Chondrocyte (in vitro differentiated cells): ENCODE results near the gene HBP1. TPM values are rescaled to one million over a fixed set of nuclear protein-coding genes. Genes with fewer than 3 reads are reported as not detected.

ENCODE experiments used
- DNase-seq: peaks from one replicate; pipeline ENCODE4 v3.0.0; 2021; ENCODE audit warnings: mixed read lengths, low spot score
- H3K27ac Mint-ChIP-seq: one replicate; pipeline ENCODE4 v1.8.0; 2021; ENCODE audit warnings: mild to moderate bottlenecking, moderate library complexity, mixed read lengths; ENCODE audit not compliant: unreplicated experiment
- H3K27me3 Mint-ChIP-seq: 2 replicates; pipeline ENCODE4 v1.8.0; 2021; ENCODE audit warnings: low read depth, mixed read lengths
- H3K36me3 Mint-ChIP-seq: 2 replicates; pipeline ENCODE4 v1.8.0; 2021; ENCODE audit warnings: low read depth, mixed read lengths
- H3K4me1 Mint-ChIP-seq: 2 replicates; pipeline ENCODE4 v1.8.0; 2021; ENCODE audit warnings: low read depth, mild to moderate bottlenecking, mixed read lengths
- H3K4me3 Mint-ChIP-seq: one replicate; pipeline ENCODE4 v1.8.0; 2021; ENCODE audit warnings: mild to moderate bottlenecking, moderate library complexity, mixed read lengths; ENCODE audit not compliant: unreplicated experiment
- H3K9me3 Mint-ChIP-seq: 2 replicates; pipeline ENCODE4 v1.8.0; 2021; ENCODE audit warnings: low read depth, mixed read lengths
- total RNA-seq: library from RNA; stranded (reverse); gene quantifications from 3 replicates; pipeline ENCODE4 v1.2.1, GENCODE V29; 2021
- TF ChIP-seq, protein P1 (sequence below): fragments of 200-600 bp; sonication (generic); IDR thresholded peaks from 2 replicates; pipeline ENCODE4 v1.5.0; 2021; ENCODE audit warnings: antibody characterized with exemption, mild to moderate bottlenecking, moderate library complexity

HBP1 gene
- total RNA-seq, 1 donor from 2014 or later = 51.7 TPM

DNA sequence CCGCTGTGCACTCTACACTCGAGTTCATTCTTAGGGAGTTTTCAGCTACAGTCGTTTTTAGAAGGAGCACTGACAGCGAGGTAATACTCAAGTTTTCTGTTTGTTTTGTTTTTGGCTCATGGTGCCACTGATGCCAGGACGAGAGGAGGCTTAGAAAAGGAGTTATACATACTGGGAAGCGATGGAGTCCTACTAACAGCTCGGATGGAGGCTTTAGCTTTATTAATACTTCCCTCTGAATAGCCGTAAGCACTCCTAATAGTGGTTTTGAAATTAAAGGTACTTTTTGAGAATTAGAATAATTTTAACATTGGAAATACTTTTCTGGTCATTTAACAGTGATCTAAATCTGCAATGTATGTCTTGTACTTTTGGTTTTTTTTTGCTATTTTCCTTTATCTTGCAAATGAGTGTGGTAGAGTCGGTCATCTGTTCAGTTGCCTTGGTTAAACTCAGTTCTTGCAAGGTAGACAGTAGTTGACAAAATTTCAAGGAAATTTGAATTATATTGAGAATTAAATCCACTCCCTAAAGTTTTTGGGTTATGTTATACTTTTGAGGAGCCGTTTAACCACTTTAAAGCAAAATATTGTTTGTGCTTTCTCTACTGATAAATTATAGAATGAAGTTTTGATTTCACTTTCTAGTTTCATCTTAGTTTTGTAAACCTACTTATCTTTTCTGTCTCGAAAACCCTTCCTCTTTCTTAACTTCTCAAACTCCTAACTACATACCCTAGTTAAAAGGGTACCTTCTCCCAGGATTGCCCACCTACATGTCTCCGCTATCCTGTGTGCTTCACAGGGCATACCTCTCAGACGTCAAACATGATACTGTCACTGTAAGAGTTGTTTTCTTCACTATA, 1.5 kb downstream of the HBP1 start:
- no peaks in the 10 kb centered on the region for H3K27me3 Mint-ChIP-seq
- peaks cover 45% of the 10 kb centered on the region for H3K4me1 Mint-ChIP-seq
- no peaks in the 10 kb centered on the region for H3K9me3 Mint-ChIP-seq
- no peak for DNase-seq
- peaks cover 2% of the 10 kb centered on the region for H3K36me3 Mint-ChIP-seq
- H3K27ac Mint-ChIP-seq = peak overlapping the region; percentile 100
- TF ChIP-seq, protein P1, sequence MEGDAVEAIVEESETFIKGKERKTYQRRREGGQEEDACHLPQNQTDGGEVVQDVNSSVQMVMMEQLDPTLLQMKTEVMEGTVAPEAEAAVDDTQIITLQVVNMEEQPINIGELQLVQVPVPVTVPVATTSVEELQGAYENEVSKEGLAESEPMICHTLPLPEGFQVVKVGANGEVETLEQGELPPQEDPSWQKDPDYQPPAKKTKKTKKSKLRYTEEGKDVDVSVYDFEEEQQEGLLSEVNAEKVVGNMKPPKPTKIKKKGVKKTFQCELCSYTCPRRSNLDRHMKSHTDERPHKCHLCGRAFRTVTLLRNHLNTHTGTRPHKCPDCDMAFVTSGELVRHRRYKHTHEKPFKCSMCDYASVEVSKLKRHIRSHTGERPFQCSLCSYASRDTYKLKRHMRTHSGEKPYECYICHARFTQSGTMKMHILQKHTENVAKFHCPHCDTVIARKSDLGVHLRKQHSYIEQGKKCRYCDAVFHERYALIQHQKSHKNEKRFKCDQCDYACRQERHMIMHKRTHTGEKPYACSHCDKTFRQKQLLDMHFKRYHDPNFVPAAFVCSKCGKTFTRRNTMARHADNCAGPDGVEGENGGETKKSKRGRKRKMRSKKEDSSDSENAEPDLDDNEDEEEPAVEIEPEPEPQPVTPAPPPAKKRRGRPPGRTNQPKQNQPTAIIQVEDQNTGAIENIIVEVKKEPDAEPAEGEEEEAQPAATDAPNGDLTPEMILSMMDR = no peak
- H3K4me3 Mint-ChIP-seq = peak overlapping the region; percentile 99

DNA sequence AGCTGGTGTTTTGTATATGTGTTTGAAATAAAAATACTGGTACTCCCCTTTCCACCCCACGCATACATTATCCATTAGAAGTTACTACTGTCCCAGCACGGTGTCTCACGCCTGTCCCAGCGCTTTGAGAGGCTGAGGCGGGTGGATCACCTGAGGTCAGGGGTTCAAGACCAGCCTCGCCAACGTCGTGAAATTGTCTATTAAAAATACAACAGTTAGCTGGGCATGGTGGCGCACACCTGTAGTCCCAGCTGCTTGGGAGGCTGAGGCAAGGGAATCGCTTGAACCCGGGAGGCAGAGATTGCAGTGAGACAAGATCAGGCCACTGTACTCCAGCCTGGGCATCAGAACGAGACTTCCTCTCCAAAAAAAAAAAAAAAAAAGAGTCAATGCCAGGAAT, 2.7 kb downstream of the HBP1 start:
- no peaks in the 10 kb centered on the region for H3K27me3 Mint-ChIP-seq
- DNase-seq = no peak
- H3K4me1 Mint-ChIP-seq = peaks cover 43% of the 10 kb centered on the region
- H3K9me3 Mint-ChIP-seq = no peaks in the 10 kb centered on the region
- H3K4me3 Mint-ChIP-seq = no peak overlapping the region
- H3K36me3 Mint-ChIP-seq = peaks cover 2% of the 10 kb centered on the region
- TF ChIP-seq, protein P1 = no peak
- H3K27ac Mint-ChIP-seq = no peak overlapping the region

DNA sequence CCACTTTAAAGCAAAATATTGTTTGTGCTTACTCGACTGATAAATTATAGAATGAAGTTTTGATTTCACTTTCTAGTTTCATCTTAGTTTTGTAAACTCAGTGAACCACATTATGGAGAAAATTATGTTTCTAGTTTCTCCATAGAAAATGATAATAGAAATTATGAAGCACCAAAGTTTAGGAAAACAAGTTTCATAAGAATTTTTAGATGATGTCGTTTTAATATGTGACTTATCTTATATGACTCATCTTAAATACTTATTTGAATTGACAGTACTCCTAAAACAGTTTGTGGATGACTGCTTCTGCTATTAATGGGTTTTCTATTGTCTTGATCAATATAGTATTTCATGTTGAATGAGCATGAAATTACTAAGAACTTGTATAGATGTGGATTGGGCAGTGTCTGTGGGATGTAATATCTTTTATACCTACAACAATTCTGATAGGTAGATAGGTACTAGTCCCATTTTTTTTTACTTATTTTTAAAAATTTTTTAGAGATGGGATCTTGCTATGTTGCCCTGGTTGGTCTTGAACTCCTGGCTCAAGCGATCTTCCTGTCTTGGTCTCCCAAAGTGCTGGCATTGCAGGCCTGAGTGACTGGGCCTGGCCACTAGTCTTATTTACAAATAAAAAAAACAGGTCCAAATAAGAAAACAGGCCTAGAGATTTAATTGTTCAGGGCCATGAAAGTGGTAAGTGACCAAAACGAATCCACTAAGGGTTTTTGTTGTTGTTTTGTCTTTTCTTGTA, 3.7 kb downstream of the HBP1 start:
- DNase-seq = no peak
- Mint-ChIP-seq H3K4me3 (no peak overlapping the region), H3K27ac (no peak overlapping the region), H3K27me3 (no peaks in the 10 kb centered on the region), H3K4me1 (peaks cover 38% of the 10 kb centered on the region), H3K36me3 (peaks cover 2% of the 10 kb centered on the region), H3K9me3 (no peaks in the 10 kb centered on the region)
- TF ChIP-seq, protein P1 = no peak

DNA sequence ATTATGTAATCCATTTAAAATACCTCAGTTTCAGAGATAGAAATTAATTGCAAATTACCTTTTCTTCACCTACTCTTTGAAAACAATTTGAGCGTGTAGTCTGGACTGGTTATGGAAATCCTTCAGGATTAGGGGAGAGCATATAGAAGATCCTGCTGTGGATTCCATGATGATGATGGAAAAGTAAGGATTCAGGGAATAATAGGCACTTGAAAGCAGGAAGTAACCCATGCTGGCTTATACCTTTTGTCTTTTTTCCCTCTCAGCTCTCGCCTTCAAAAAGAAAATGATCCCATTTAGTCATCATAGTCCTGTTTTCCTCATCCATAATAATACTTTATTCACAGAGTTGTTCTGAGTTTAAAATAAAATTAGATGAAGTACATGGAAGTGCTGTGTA, 4.4 kb downstream of the HBP1 start:
- DNase-seq = no peak
- no peak overlapping the region for H3K4me3 Mint-ChIP-seq
- no peak overlapping the region for H3K27ac Mint-ChIP-seq
- H3K4me1 Mint-ChIP-seq = peaks cover 36% of the 10 kb centered on the region
- TF ChIP-seq, protein P1 = no peak
- H3K9me3 Mint-ChIP-seq = no peaks in the 10 kb centered on the region
- peaks cover 2% of the 10 kb centered on the region for H3K36me3 Mint-ChIP-seq
- H3K27me3 Mint-ChIP-seq = no peaks in the 10 kb centered on the region

DNA sequence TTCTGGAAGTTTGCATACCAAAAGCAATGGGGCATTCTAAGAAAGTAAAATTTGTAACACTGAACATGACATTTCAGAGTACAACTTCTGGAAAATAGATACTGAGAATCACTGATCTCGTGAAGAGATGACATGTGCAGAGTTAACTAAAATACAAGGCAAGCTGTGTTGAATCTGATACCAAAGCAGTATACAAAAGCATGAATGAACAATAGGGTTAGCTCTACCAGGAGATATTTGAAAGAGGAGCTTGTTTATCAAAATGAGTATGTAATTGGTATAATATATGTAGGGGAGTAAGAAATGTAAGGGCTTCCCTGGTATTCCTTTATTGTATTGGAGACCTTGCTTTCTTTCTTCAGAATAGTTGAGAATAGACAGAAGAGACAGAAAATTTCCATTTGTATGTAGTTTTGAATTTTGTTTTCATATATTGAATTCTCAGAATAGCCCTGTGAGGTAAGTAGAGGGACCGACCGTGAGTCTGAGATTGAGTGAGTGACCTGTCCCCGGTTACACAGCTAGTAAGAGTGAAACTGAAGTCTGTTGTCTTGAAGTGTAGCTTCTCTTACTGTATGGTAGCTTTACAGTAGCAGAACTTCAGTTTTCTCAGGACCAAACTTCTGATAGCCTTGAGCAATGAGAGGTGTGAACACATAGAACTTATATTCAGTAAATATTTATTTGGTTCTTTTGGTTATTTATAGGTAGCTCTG, 5.0 kb downstream of the HBP1 start:
- H3K4me3 Mint-ChIP-seq = no peak overlapping the region
- no peak for DNase-seq
- H3K36me3 Mint-ChIP-seq = peaks cover under 1% of the 10 kb centered on the region
- H3K27ac Mint-ChIP-seq = no peak overlapping the region
- H3K4me1 Mint-ChIP-seq = peaks cover 36% of the 10 kb centered on the region
- no peaks in the 10 kb centered on the region for H3K27me3 Mint-ChIP-seq
- TF ChIP-seq, protein P1 = no peak
- no peaks in the 10 kb centered on the region for H3K9me3 Mint-ChIP-seq
